NT2/D1 (cell line): ENCODE results near the gene METTL25B.

Source experiments
- SUZ12 ChIP-seq: IDR thresholded peaks from 2 replicates; pipeline ENCODE4 v1.6.1; 2011; ENCODE audit not compliant: insufficient read length, insufficient read depth; ENCODE audit errors: extremely low read depth
- YY1 ChIP-seq: IDR thresholded peaks from 2 replicates; pipeline ENCODE4 v1.6.1; 2011; ENCODE audit not compliant: insufficient read length, insufficient read depth
- ZNF274 ChIP-seq: IDR thresholded peaks from 2 replicates; pipeline ENCODE4 v1.6.1; 2011; ENCODE audit warnings: mild to moderate bottlenecking, low read depth, low read length

GRCh38 chr1:156750191-156750672, 22.0 kb downstream of the METTL25B start:
- TF ChIP-seq ZNF274 (no peak), YY1 (no peak), SUZ12 (no peak)
